Stimulated activated naive B cell treated with anti-CD40 and anti-IgM and Interleukin-4, amounts not matched to agents 10 μg/mL and 1 μg/mL and 100 μg/mL, for 72 hours (primary cell): ENCODE measurements around the gene POU6F2.
"Not testable (repeated sequence)": the region's sequence is repeated elsewhere in the genome, so short reads cannot be mapped to it uniquely, and the experiment has no call there.

Source experiments
- ATAC-seq, 2 donors: fragments of 150-1000 bp; cut with Tn5 transposase; replicated peaks; 2 replicates each; pipeline ENCODE4 v1.10.0; 2021; ENCODE audit warnings: moderate library complexity in 1 of 2
- DNase-seq: peaks from one replicate; pipeline ENCODE4 v3.0.0; 2021
- H3K27ac Mint-ChIP-seq: one replicate; pipeline ENCODE4 v1.8.0; 2022; ENCODE audit warnings: mild to moderate bottlenecking, mixed read lengths
- H3K27me3 Mint-ChIP-seq, 2 donors: one replicate each; pipeline ENCODE4 v1.8.0; 2022; ENCODE audit warnings: mixed read lengths in 2 of 2
- H3K36me3 Mint-ChIP-seq, 2 donors: one replicate each; pipeline ENCODE4 v1.8.0; 2022; ENCODE audit warnings: mixed read lengths in 2 of 2, mild to moderate bottlenecking in 1 of 2
- H3K4me1 Mint-ChIP-seq, 2 donors: one replicate each; pipeline ENCODE4 v1.8.0; 2022; ENCODE audit warnings: mixed read lengths in 2 of 2, mild to moderate bottlenecking in 1 of 2
- H3K4me3 Mint-ChIP-seq, 2 donors: one replicate each; pipeline ENCODE4 v1.8.0; 2022; ENCODE audit warnings: mild to moderate bottlenecking in 2 of 2, mixed read lengths in 2 of 2, moderate library complexity in 1 of 2
- H3K9me3 Mint-ChIP-seq, 2 donors: one replicate each; pipeline ENCODE4 v1.8.0; 2022; ENCODE audit warnings: mixed read lengths in 2 of 2, mild to moderate bottlenecking in 1 of 2

The POU6F2 gene

GRCh38 chr7:39360766-39361165, 383.1 kb downstream of the POU6F2 start:
- H3K4me3 Mint-ChIP-seq = no peak overlapping the region
- peaks cover 0 to 2% of the 10 kb centered on the region in 2 donors for H3K9me3 Mint-ChIP-seq
- DNase-seq = no peak
- H3K4me1 Mint-ChIP-seq = peaks cover 4 to 7% of the 10 kb centered on the region in 2 donors
- no peaks in the 10 kb centered on the region for H3K36me3 Mint-ChIP-seq
- H3K27ac Mint-ChIP-seq = no peak overlapping the region
- peaks cover 2 to 9% of the 10 kb centered on the region in 2 donors for H3K27me3 Mint-ChIP-seq
- ATAC-seq = no peak

GRCh38 chr7:39365751-39366295, 388.1 kb downstream of the POU6F2 start:
- H3K36me3 Mint-ChIP-seq = no peaks in the 10 kb centered on the region
- DNase-seq (no peak), ATAC-seq (no peak)
- H3K4me3 Mint-ChIP-seq = no peak overlapping the region
- peaks cover 13 to 14% of the 10 kb centered on the region in 2 donors for H3K27me3 Mint-ChIP-seq
- H3K4me1 Mint-ChIP-seq = no peaks in the 10 kb centered on the region
- H3K9me3 Mint-ChIP-seq = peaks cover 0 to 2% of the 10 kb centered on the region in 2 donors
- H3K27ac Mint-ChIP-seq = no peak overlapping the region

- H3K4me1 Mint-ChIP-seq = no peaks in the 10 kb centered on the region
- DNase-seq (no peak), ATAC-seq (no peak)
- no peaks in the 10 kb centered on the region for H3K36me3 Mint-ChIP-seq
- H3K27me3 Mint-ChIP-seq = peaks cover 12 to 13% of the 10 kb centered on the region in 2 donors
- H3K9me3 Mint-ChIP-seq = peaks cover 3 to 5% of the 10 kb centered on the region in 2 donors
- no peak overlapping the region for H3K4me3 Mint-ChIP-seq
- H3K27ac Mint-ChIP-seq = no peak overlapping the region
Measured at GRCh38 chr7:39367451-39367850, 389.7 kb downstream of the POU6F2 start.

GRCh38 chr7:39367943-39368342, 390.2 kb downstream of the POU6F2 start:
- Mint-ChIP-seq H3K36me3 (no peaks in the 10 kb centered on the region), H3K9me3 (peaks cover 3 to 5% of the 10 kb centered on the region in 2 donors), H3K4me3 (no peak overlapping the region), H3K4me1 (no peaks in the 10 kb centered on the region), H3K27me3 (peaks cover 8 to 13% of the 10 kb centered on the region in 2 donors), H3K27ac (no peak overlapping the region)
- no peak for DNase-seq
- no peak for ATAC-seq

GRCh38 chr7:39372383-39372782, 394.7 kb downstream of the POU6F2 start:
- no peaks in the 10 kb centered on the region for H3K4me1 Mint-ChIP-seq
- H3K36me3 Mint-ChIP-seq = no peaks in the 10 kb centered on the region
- no peak for DNase-seq
- peaks cover 3% of the 10 kb centered on the region in 2 donors for H3K9me3 Mint-ChIP-seq
- ATAC-seq = no peak
- H3K27ac Mint-ChIP-seq = no peak overlapping the region
- peaks cover 0 to 6% of the 10 kb centered on the region in 2 donors for H3K27me3 Mint-ChIP-seq
- no peak overlapping the region for H3K4me3 Mint-ChIP-seq

GRCh38 chr7:39374436-39375040, 396.8 kb downstream of the POU6F2 start:
- no peaks in the 10 kb centered on the region for H3K4me1 Mint-ChIP-seq
- ATAC-seq = no peak
- H3K27ac Mint-ChIP-seq = no peak overlapping the region
- no peaks in the 10 kb centered on the region for H3K36me3 Mint-ChIP-seq
- no peak for DNase-seq
- H3K4me3 Mint-ChIP-seq = no peak overlapping the region
- peaks cover 3% of the 10 kb centered on the region in 2 donors for H3K9me3 Mint-ChIP-seq
- H3K27me3 Mint-ChIP-seq = peaks cover 0 to 12% of the 10 kb centered on the region in 2 donors

GRCh38 chr7:39375047-39375873, 397.6 kb downstream of the POU6F2 start:
- H3K27ac Mint-ChIP-seq = no peak overlapping the region
- no peak for DNase-seq
- no peaks in the 10 kb centered on the region for H3K4me1 Mint-ChIP-seq
- ATAC-seq = no peak
- H3K9me3 Mint-ChIP-seq = peaks cover 3% of the 10 kb centered on the region in 2 donors
- no peak overlapping the region for H3K4me3 Mint-ChIP-seq
- H3K36me3 Mint-ChIP-seq = no peaks in the 10 kb centered on the region
- peaks cover 0 to 12% of the 10 kb centered on the region in 2 donors for H3K27me3 Mint-ChIP-seq

- no peak overlapping the region for H3K27ac Mint-ChIP-seq
Measured at GRCh38 chr7:39375874-39376190, 398.1 kb downstream of the POU6F2 start.

GRCh38 chr7:39376881-39377280, 399.2 kb downstream of the POU6F2 start:
- not testable (repeated sequence) for H3K4me3 Mint-ChIP-seq, DNase-seq, H3K9me3 Mint-ChIP-seq, H3K36me3 Mint-ChIP-seq, H3K27ac Mint-ChIP-seq, H3K4me1 Mint-ChIP-seq, ATAC-seq
- H3K27me3 Mint-ChIP-seq = peaks cover 5 to 16% of the 10 kb centered on the region in 2 donors

More at GRCh38 chr7:39375874-39376190, 398.1 kb downstream of the POU6F2 start:
- H3K4me1 Mint-ChIP-seq = no peaks in the 10 kb centered on the region
- H3K9me3 Mint-ChIP-seq = peaks cover 3% of the 10 kb centered on the region in 2 donors
- no peaks in the 10 kb centered on the region for H3K36me3 Mint-ChIP-seq
- DNase-seq = no peak
- H3K4me3 Mint-ChIP-seq = no peak overlapping the region
- peaks cover 0 to 12% of the 10 kb centered on the region in 2 donors for H3K27me3 Mint-ChIP-seq
- no peak for ATAC-seq

- DNase-seq (no peak), ATAC-seq (no peak)
- Mint-ChIP-seq H3K4me1 (no peaks in the 10 kb centered on the region), H3K27me3 (peaks cover 11 to 18% of the 10 kb centered on the region in 2 donors), H3K27ac (no peak overlapping the region), H3K36me3 (no peaks in the 10 kb centered on the region), H3K9me3 (no peaks in the 10 kb centered on the region), H3K4me3 (no peak overlapping the region)
Measured at GRCh38 chr7:39379416-39379815, 401.7 kb downstream of the POU6F2 start.

GRCh38 chr7:39383136-39383535, 405.4 kb downstream of the POU6F2 start:
- ATAC-seq (no peak), DNase-seq (no peak)
- H3K27ac Mint-ChIP-seq = no peak overlapping the region
- no peak overlapping the region for H3K4me3 Mint-ChIP-seq
- peaks cover 0 to 2% of the 10 kb centered on the region in 2 donors for H3K9me3 Mint-ChIP-seq
- no peaks in the 10 kb centered on the region for H3K36me3 Mint-ChIP-seq
- H3K27me3 Mint-ChIP-seq = peaks cover 24 to 27% of the 10 kb centered on the region in 2 donors
- no peaks in the 10 kb centered on the region for H3K4me1 Mint-ChIP-seq

GRCh38 chr7:39384386-39384785, 406.7 kb downstream of the POU6F2 start:
- Mint-ChIP-seq H3K27me3 (peaks cover 24 to 25% of the 10 kb centered on the region in 2 donors), H3K9me3 (peaks cover 0 to 2% of the 10 kb centered on the region in 2 donors)
- no peak for ATAC-seq

GRCh38 chr7:39386718-39387117, 409.0 kb downstream of the POU6F2 start:
- Mint-ChIP-seq H3K4me3 (no peak overlapping the region), H3K27ac (no peak overlapping the region), H3K4me1 (no peaks in the 10 kb centered on the region), H3K36me3 (no peaks in the 10 kb centered on the region), H3K27me3 (peaks cover 21 to 26% of the 10 kb centered on the region in 2 donors), H3K9me3 (peaks cover 0 to 2% of the 10 kb centered on the region in 2 donors)
- DNase-seq = no peak
- ATAC-seq = no peak

More at GRCh38 chr7:39384386-39384785, 406.7 kb downstream of the POU6F2 start:
- H3K36me3 Mint-ChIP-seq = no peaks in the 10 kb centered on the region
- no peak overlapping the region for H3K27ac Mint-ChIP-seq
- DNase-seq = no peak
- no peak overlapping the region for H3K4me3 Mint-ChIP-seq
- H3K4me1 Mint-ChIP-seq = no peaks in the 10 kb centered on the region

- no peak for DNase-seq
- Mint-ChIP-seq H3K27ac (no peak overlapping the region), H3K4me3 (no peak overlapping the region), H3K27me3 (peaks cover 22 to 23% of the 10 kb centered on the region in 2 donors), H3K4me1 (no peaks in the 10 kb centered on the region), H3K36me3 (no peaks in the 10 kb centered on the region), H3K9me3 (no peaks in the 10 kb centered on the region)
- ATAC-seq = no peak
Measured at GRCh38 chr7:39392151-39392550, 414.4 kb downstream of the POU6F2 start.
